GM19452 (cell line): ENCODE results near the gene TSR1.

Experiments used
- ATAC-seq: cut with Tn5 transposase; IDR thresholded peaks from one replicate; pipeline ENCODE4 v1.9.1; 2021; ENCODE audit not compliant: unreplicated experiment

The TSR1 gene

DNA sequence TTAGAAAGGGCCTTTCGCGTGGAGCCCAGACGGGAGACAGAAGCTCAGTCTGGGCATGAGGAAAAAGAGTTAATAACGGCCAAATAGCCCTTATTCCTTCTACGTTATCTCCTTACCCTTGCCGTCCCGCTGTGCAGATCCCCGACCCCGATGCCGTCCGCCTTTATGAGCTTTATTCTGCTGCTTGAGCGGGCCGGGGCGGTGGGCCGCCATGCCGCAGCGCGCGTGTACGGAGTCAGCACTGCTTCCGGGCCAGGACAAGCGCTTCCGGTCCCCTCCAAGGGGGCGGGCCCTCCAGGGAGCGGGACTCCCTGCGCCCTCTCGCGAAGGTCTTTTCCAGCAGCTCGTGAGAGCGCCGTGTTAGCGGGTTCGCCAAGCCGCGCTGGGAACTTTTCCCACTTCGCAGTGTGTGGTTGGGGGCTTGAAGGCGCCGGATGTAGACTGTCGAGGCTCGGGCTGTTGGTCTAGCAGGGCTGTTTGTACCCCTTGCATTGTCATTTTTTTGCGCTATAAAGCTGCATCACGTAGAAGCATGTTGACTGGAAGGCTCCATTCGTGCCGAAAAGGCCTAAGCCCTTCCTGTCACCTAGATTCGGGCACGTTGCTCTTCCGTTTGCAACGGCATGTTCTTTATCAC is at the start of gene TSR1:
Gene TSR1, minus strand, starts transcription at position 243 of the 637 bp plus-strand sequence. Its CDS starts 30 bp downstream, at position 213.
- ATAC-seq = peak; percentile 80

DNA sequence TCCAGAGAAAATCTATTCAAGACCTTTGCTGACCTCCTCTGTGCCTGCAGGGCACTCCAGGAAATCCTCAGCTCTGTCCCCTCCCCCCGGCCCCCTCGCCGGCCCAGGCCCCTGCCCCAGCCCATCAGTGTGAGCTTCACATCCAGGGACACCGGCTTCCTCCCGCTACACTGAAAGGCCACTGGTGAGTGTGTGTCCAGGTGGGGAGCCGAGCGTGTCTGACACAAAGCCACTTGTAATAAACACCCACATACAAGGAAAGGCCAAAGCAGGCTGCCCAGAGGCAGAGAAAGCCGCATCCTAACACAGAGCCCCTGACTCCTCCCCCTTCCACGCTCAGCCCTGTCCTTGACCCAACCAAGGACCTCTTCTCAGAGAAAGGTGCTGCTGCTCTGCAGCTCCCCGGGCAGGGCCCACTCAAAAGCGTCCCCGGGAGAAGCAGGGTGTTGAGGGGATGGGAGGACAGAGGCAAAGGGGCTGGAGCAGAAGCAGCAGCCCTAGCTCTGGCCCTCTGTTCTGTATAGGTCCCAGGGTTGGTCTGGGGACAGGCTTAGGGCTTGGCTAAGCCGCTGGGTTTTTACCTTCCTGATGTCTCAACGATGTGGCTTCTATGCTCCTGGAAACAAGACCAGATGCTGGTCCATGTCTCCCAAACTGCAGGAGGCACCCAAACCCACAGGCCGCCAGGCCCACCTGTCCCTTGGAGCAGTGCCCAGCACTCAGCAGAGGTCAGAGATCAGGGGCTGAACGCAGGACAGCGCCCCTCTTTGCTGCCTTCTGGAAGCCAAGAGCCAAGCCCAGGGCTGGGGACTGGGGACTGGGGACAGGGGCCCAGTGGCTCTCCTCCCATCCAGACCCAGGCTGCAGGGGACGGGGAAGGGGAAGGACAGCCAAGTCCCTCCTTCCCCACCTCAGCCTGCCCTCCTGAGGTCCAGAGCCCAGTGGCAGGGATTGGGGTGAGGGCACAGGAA is 49.3 kb upstream of the TSR1 start:
- no peak for ATAC-seq

DNA sequence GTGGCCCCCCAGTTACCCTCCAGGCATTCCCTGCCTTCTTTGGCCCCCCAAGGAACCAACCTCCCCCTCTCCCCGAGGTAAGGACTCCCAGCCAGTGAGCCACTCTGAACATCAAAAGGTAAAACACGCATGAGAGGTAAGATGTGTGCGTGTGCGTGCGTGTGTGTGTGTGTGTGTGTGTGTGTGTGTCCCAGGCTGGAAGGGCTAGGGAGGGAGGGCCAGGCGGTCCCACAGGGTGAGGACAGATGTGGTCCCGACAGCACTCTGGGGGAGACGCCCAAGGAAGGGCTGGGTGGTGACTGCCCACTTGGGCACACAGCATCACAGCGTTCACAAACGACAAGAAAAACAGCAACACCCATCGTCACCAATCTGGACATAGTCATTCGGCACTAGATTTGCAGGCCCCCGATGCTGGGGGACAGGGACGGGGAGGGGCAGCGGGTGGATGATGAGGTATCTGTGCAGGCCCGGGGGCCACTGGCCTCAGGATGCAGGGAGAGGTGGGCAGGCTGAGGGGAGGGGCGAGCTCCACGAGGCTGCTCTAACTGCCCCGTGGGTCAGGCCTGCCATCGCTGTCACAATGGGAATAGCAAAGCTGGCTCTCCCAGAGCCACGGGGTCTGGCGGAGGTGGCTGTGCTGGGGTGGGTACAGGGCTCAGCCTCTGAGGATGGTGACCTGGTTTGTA is 48.3 kb upstream of the TSR1 start:
- no peak for ATAC-seq

DNA sequence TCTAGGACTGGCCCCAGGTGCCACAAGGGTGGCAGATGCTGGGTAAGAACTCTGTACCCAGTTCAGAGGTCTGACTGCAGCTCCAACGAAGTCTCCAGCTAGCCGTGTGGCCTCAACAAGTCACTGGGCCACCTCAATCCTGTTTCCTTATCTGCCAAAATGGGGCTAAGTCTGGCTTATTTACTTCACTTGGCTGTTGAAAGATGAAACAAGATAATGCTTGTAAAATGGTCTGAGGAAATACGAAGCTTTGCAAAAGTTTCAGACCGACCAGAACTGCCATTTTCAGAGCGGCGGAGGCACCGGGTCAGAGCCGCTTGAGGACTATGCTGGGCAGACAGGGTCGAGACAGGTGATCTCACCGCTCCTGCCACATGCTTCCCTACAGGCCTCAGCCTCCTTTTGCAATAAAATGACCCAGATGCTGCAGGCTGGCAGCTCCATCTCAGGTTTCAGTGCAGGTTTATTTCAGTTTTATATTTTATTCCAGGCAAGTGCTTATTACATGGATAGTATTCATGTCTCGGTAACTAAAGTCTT is 47.4 kb upstream of the TSR1 start:
- no peak for ATAC-seq

DNA sequence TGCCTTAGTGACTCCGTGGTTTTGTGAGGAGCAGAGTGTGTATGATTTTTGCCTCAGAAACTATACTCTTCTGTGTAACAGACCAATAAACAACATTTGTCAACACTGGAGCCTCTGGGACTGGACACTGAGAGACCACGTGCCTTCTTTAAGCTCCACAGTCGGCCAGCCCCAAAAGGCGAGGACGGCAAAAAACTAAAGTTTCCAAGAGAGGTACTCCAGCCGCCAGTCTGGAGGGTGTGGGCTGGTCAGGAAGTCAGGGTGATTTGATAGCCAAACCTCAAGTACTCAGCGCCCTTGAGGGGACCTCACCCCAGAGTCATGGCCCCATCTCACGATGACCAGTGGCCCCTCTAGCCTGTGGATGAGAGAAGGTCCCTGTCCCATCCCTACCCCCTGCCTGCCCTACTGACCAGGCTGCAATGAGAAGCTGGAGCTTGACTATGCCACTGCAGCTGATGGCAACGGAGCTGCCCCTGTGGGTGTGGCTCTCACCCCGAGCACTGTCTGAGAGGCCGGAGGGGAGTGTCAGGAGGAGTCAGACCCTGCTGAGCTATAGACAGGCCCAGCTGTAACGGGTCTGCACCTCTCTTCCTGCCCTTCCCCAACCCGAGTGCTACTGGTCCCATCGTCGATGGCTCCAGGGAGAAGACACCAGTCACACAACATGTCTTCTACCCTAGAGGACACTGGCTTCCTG is 44.8 kb upstream of the TSR1 start:
- no peak for ATAC-seq

DNA sequence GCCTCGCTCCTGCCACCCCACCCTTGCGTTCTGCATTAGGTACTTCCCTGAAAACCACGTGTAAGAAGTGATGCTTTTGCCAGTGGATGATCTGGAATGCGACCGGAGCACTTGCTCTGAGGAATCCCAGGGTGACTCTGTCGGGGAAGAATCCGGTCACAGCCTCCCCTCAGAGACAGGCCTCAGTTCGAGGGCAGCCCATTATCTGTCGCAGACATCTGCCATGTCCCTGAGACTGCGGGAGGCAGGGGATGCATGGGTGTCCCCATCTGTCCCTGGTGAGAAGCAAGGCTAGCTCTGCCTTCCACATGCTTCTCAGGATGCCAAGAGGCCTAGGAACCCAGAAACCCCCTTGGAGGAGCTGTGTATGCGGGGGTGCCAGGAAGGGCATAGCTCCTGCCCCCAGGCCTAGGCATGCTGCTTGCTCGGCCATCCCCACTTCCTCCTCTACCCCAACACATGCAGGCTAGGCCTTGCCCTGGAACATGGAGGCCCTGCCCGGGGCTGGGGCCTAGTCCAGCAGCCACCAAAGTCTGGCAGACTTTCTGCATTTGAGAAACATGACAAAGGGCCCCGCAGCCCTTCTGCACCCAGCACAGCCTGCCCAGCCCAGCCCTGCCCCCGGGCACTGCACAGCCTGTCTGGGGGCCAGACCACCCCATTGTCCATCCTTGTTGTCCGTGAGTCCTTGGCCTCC is 44.1 kb upstream of the TSR1 start:
- ATAC-seq = no peak

DNA sequence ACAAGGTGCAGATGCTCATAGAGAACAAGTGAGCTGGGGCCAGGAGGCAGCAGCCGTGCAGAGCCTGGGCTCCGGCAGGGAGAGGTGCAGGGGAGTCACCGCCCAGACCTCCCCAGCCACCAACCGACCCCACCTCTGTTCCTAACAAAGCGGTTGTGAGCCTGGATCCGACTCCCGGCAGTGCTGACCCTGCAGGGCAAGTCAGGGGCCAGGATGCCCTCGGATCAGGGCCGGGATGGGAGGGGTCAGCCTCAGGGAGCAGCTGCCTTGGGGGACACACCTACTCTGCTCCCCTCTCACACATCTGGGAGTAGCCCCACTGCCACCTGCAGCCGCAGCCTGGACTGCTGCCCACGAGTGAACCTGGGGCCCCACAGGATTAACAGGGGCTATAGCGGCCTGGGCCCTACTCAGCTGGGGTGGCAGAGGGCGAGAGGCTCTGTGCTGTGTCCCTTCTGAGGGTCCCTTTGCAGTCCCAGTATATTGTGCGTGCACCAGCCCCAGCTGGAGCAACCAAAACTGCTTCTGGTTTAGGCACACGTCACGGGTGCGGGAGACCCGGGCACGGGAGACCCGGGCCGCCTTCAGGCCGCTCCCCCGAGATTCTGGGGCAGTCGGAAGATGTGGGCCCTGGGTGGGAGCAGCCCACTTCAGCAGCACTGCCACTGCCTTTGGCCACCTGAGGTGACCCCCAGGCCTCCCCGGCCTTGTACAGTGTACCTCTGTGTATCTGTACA is 43.4 kb upstream of the TSR1 start:
- ATAC-seq = no peak

DNA sequence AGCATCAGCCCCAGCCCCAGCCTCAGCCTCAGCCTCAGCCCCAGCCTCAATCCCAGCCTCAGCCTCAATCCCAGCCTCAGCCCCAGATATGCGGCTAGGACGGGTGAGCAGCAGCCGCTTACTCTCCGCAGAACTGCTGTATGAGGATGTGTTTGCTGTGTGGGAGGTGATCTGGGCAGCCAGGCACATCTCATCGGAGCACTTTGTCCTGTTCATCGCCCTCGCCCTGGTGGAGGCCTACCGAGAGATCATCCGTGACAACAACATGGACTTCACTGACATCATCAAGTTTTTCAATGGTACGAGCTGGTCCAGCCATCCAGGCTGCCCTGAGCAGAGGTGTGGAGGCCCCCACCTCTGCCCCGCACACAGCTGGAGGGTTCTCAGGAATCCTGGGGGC is 42.6 kb upstream of the TSR1 start:
- no peak for ATAC-seq

DNA sequence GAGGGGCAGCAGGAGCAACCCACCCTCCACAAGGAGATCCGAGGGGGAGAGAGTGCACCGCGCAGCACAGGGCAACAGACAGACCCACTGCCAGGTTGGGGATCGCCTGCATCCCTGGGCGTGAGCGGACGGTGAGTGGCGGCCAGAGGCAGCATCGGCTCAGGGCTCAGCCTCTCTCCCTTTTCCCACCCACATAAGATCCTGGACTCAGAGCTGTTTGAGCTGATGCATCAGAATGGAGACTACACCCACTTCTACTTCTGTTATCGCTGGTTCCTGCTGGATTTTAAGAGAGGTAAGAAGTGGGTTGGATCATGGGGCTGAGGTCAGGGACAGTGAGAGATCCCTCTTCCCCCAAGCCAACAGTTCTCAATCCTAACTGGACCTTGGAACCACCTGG is 41.4 kb upstream of the TSR1 start:
- no peak for ATAC-seq

DNA sequence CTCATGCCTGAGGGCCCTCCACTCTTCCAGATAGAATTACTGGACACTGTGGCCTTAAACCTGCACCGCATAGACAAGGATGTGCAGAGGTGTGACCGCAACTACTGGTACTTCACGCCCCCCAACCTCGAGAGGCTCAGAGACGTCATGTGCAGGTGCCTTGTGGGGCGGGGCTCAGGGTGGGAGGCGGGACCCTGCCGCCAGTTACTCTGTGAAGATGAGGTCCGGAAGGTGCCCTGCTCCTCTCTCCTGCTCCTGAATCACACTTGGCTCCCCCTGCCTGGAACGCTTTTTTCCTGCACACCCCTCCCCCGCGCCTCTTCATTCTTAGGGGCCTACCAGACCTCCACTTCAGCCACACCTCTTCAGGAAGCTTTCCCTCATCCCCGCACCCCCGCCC is 39.9 kb upstream of the TSR1 start:
- no peak for ATAC-seq

DNA sequence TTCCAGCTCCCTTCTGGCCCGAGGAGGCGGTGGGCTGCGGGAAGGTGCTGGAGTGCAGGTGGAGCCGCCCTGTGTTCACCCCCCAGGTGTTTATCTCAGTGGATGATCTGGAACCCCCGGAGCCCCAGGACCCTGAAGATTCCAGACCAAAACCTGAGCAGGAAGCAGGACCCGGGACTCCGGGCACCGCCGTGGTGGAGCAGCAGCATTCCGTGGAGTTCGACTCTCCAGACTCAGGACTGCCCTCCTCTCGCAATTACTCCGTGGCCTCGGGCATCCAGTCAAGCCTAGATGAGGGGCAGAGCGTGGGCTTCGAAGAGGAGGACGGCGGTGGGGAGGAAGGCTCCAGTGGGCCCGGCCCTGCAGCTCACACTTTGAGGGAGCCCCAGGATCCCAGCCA is 39.1 kb upstream of the TSR1 start:
- no peak for ATAC-seq

DNA sequence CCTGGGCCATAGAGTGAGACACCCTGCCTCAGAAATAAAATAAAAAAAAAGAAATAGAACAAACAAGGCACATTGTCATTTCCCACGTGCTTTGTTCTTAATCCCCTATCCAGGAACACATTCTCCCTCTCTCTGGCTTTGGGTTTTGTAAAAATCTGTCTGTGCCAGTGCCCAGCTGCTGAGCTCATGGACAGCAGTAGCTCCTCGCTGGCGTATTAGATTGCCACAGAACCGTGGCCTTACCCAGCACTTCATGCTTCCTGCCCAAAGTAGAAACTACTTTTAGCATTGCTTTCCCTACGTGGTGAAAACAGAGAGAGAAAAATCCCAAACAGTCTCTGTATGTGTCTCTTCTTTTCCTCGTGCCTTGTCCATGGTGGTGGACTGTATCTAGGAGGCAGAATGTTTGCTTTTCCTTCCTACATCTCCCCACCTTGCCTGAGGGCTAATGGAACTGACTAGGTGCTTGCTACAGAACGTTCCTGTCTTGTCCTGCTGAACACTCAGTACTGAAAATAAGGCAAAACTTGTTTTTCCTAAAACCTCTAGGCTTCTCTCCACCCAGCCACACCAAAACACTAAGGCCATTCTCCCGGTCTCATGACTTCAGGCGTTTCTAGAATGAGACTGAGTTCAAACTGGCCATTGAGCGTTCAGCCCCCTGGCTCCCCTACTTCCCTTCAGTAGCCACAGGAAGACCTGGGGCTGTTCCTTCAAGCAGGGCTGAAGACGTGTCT is 38.5 kb upstream of the TSR1 start:
- no peak for ATAC-seq

DNA sequence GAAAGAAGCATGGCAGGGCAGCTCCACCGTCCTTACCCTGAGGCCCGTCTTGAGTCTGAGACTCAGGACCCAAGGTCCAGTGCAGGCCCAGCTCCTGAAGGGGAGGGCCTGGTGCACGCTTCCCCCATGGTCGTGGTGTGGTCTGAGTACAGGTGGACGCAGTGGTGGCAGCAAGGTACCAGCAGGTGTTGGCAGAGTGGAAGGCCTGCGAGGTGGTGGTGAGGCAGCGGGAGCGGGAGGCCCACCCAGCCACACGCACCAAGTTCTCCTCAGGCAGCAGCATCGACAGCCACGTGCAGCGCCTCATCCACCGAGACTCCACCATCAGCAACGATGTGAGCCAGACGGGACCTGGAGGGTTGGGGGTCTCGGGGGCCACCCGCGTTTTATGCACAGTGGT is 36.9 kb upstream of the TSR1 start:
- ATAC-seq = no peak

DNA sequence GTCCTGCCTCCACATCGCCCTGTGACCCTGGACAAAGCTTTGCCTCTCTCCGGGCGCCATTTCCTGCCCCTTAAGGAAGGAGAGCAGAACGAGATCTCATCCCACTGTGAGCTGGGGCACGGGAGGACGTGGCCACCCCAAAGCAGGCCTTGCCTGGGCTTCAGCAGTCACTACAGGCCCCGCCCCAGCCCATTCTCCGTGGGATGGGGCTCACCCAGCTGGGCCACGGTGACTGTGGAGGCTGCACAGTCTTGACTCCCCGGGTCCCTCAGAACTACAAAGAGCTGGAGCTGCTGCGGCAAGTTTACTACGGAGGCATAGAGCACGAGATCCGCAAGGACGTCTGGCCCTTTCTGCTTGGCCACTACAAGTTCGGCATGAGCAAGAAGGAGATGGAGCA is 36.4 kb upstream of the TSR1 start:
- ATAC-seq = no peak

DNA sequence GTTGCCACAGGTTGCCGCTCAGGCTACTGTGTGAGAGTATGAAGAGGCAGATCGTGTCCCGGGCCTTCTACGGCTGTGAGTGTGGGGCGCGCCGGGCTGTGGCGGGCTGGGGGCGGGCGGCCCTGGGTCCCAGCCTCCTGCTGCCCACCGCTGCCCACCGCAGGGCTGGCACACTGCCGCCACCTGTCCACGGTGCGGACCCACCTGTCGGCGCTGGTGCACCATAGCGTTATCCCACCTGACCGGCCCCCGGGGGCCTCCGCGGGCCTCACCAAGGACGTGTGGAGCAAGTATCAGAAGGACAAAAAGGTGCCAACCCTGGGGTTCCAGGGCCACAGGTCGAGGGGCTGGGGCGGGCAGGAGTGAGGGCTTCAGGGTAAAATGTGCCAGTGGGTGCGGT is 35.9 kb upstream of the TSR1 start:
- no peak for ATAC-seq

DNA sequence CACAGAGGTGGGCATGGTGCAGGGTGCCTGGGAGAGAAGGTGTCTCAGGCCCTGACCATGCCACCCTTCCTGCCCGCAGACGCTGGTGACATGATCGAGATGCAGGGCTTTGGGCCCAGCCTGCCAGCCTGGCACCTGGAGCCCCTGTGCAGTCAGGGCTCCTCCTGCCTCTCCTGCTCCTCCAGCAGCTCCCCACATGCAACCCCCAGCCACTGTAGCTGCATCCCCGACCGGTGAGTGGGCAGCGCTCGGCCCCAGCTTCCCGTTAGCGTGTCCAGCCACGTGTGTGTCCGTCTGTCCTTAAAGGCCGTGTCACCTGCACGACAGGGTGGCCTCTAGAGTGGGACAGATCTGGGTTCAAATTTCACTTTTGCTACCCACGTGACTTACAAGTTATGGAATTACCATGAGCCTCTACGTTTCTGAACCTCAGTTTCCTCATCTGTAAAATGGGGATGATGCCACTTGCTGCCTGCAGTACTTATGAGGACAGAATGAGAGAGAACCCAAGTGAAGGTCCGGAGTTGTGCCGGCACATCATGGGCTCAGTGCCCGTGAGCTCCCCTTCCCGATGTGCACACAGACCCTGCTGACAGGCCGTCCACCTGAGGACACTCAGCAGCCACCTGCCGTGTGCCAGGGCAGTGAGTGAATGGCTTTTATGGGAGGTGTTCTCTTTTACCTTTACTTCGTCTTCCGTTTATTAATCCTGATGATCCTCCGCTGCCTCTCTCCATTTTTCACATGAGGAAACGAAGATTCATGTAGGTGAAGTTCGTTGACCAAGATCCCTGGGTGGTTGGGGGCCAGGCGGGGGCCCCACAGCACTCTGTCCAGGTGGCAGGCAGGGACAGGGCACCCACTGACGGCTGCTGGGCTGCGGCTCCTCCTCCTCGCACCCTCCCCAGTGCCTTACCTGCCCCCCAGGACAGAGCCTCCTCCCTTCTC is 35.2 kb upstream of the TSR1 start:
- ATAC-seq = no peak

DNA sequence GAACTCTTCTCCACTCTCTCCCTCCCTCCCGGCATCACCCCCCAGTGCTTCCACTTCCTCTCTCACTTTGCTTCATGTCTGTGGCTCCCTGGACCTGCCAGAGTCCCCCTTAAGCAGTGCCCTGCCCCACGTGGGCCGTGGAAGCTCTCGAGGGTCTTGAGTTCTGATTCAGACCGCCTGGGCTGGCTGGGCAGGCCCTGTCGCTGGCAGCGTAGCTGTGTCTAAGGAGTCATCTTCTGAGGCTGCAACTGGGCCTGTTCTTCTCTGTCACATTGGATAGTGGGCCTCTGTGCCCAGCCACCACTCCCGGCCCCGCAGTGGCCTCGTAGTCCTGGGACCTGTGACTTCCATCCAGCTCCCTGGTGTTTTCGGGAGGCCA is 33.9 kb upstream of the TSR1 start:
- no peak for ATAC-seq
